GM12878 (cell line): Measurements from ENCODE around the gene STX16. TPM values are rescaled to one million over a fixed set of nuclear protein-coding genes. Genes with fewer than 3 reads are reported as not detected.

ENCODE experiments used
- GATAD2B ChIP-seq: fragments of 450-650 bp; conservative IDR thresholded peaks from 2 replicates; pipeline ENCODE4 v1.6.1; 2017; ENCODE audit warnings: low read depth, mild to moderate bottlenecking, moderate library complexity
- LARP7 ChIP-seq: fragments of 450-650 bp; IDR thresholded peaks from 2 replicates; pipeline ENCODE4 v1.6.1; 2017; ENCODE audit warnings: mild to moderate bottlenecking
- NR2C1 ChIP-seq: fragments of 450-650 bp; IDR thresholded peaks from 2 replicates; pipeline ENCODE4 v1.6.1; 2017; ENCODE audit warnings: antibody characterized with exemption, mild to moderate bottlenecking, moderate library complexity
- NR2F1 ChIP-seq: fragments of 450-650 bp; conservative IDR thresholded peaks from 2 replicates; pipeline ENCODE4 v1.6.1; 2017; ENCODE audit warnings: mild to moderate bottlenecking
- POLR2A ChIP-seq: IDR thresholded peaks from 2 replicates; pipeline ENCODE4 v1.6.1; 2011; ENCODE audit warnings: low read depth, mild to moderate bottlenecking, low read length
- RAD21 ChIP-seq: IDR thresholded peaks from 2 replicates; pipeline ENCODE4 v1.6.1; 2011; ENCODE audit warnings: mild to moderate bottlenecking, low read depth, low read length, moderate library complexity; ENCODE audit not compliant: insufficient read depth
- SMAD5 ChIP-seq: IDR thresholded peaks from 2 replicates; pipeline ENCODE4 v1.6.1; 2016; ENCODE audit warnings: antibody characterized with exemption, low read depth
- SREBF1 ChIP-seq: IDR thresholded peaks from 2 replicates; pipeline ENCODE4 v1.6.1; 2012; ENCODE audit warnings: mild to moderate bottlenecking, low read length
- TBL1XR1 ChIP-seq: IDR thresholded peaks from 2 replicates; pipeline ENCODE4 v1.6.1; 2012; ENCODE audit warnings: low read depth, low read length, improper control_type of control experiment
- YY1 ChIP-seq: IDR thresholded peaks from 2 replicates; pipeline ENCODE4 v1.6.1; 2011; ENCODE audit warnings: low read depth, mild to moderate bottlenecking, low read length
- ZNF217 ChIP-seq: fragments of 450-650 bp; IDR thresholded peaks from 2 replicates; pipeline ENCODE4 v1.6.1; 2017; ENCODE audit warnings: antibody characterized with exemption, mild to moderate bottlenecking
- polyA plus RNA-seq, 11 experiments: library from polyadenylated mRNA; depleted of rRNA in 4 of 11; unstranded in 6 of 11; stranded (reverse) in 5 of 11; fragments of >200 nt; fragmentation: Nextera tagmentation in 4 of 11; fragmentation: Illumina TruSeq in 1 of 11; extraction: Ambion mirVana in 4 of 11; extraction: Trizol in 1 of 11; gene quantifications; 1 replicate in 1 of 11; 2 replicates in 10 of 11; pipeline versions ENCODE4 v1.2.1 to v1.2.3, GENCODE V29; 2011 to 2016; ENCODE audit warnings: inconsistent platforms in 2 of 11, missing spikeins in 2 of 11, low read depth in 1 of 11
- total RNA-seq, 4 experiments: library from RNA; depleted of rRNA in 3 of 4; stranded (reverse); fragments of >200 nt in 3 of 4; fragmentation: Illumina TruSeq in 1 of 4; extraction: Trizol in 1 of 4; gene quantifications; 2 replicates each; pipeline versions ENCODE4 v1.2.1 to v1.2.3, GENCODE V29; 2013 to 2021
- TF ChIP-seq, protein P1 (sequence below), 3 experiments: IDR thresholded peaks in 2 of 3; conservative IDR thresholded peaks in 1 of 3; 2 replicates each; pipeline ENCODE4 v1.5.1; 2011; ENCODE audit warnings: low read depth in 3 of 3, low read length in 3 of 3, mild to moderate bottlenecking in 3 of 3, control low read depth in 2 of 3, moderate library complexity in 2 of 3, inconsistent platforms in 1 of 3, mixed read lengths in 1 of 3; ENCODE audit not compliant: control insufficient read depth in 2 of 3, insufficient read depth in 1 of 3; ENCODE audit errors: extremely low read depth in 1 of 3

The STX16 gene
- total and polyA plus RNA-seq, 10 of the 15 experiments (the other 5 are each of a cell fraction or from before 2014, with no cell fraction given) = 6.3 to 68.4 (median 35.8) TPM

DNA sequence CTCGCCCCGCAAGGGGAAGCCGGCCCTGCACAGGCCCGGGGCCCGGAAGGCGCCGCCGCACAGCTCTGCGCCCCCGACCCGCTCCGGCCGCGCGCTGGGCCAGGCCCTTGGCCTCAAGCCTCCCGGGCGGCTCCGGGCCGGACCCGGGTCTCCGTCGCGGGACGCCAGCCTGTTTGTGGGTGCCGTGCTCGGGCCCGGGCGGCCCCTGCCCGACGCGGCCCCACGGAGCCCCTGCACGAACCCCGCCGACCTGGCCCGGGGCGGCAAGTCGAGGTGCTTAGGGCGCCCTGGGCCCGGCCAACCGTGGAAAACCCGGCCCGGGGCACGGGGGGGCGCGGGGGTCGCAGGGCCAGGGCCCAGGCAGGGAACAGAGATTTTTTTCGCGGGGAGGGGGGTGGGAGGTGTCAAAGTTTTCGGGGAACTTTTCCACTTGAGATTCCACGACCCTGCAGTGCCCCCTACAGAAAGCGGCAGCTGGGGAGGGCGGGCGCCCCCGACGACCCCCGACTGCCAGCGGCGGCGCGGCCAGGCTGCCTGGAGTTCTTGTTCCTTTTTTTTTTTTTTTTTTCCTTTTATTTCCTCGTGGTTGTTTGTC, 805 bp upstream of the STX16 start (continued):
- TF ChIP-seq, protein P1, sequence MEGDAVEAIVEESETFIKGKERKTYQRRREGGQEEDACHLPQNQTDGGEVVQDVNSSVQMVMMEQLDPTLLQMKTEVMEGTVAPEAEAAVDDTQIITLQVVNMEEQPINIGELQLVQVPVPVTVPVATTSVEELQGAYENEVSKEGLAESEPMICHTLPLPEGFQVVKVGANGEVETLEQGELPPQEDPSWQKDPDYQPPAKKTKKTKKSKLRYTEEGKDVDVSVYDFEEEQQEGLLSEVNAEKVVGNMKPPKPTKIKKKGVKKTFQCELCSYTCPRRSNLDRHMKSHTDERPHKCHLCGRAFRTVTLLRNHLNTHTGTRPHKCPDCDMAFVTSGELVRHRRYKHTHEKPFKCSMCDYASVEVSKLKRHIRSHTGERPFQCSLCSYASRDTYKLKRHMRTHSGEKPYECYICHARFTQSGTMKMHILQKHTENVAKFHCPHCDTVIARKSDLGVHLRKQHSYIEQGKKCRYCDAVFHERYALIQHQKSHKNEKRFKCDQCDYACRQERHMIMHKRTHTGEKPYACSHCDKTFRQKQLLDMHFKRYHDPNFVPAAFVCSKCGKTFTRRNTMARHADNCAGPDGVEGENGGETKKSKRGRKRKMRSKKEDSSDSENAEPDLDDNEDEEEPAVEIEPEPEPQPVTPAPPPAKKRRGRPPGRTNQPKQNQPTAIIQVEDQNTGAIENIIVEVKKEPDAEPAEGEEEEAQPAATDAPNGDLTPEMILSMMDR (IDR thresholded peaks at IDR 0.05 in 2 of 3, conservative IDR thresholded peaks at IDR 0.05 in 1 of 3; ENCODE audit: control insufficient read depth in 2 of 3, extremely low read depth in 1 of 3, insufficient read depth in 1 of 3, low read depth in 3 of 3, low read length in 3 of 3) = peak in 2 of 3 experiments; percentile 41 to 62; a peak in 4 of 6 replicates
- peak; percentile 49; the same call in 1 of the 2 replicates for TF ChIP-seq GATAD2B
- TF ChIP-seq SMAD5 = no peak
- no peak for TF ChIP-seq SREBF1
- peak; percentile 48 for TF ChIP-seq POLR2A
- TF ChIP-seq NR2C1 = 0 out of 2 replicates have a peak, but pooled peaks have one; percentile 16
- TF ChIP-seq YY1 = 0 out of 2 replicates have a peak, but pooled peaks have one; percentile 17
- TF ChIP-seq RAD21 = peak; percentile 43; the same call in 1 of the 2 replicates
- 0 out of 2 replicates have a peak, but pooled peaks have one; percentile 35 for TF ChIP-seq ZNF217
- peak; percentile 80 for TF ChIP-seq LARP7
- TF ChIP-seq NR2F1 = peak; percentile 44; the same call in 1 of the 2 replicates
- TF ChIP-seq TBL1XR1 = 0 out of 2 replicates have a peak, but pooled peaks have one; percentile 12
